ENCODE results near the gene CLK3. TPM values are rescaled to one million over a fixed set of nuclear protein-coding genes. Genes with fewer than 3 reads are reported as not detected.

CLK3 gene
- total and polyA plus RNA-seq, 10 of the 15 experiments (the other 5 are each of a cell fraction or from before 2014, with no cell fraction given): 3.3 to 169 (median 66.2) TPM

GRCh38 chr15:74608786-74609185, 6.8 kb upstream of the CLK3 start:
- ChIA-PET CTCF (no interaction called here), SMC1A (ENCODE audit: uncharacterized antibody, unreplicated experiment) (no interaction called here), RAD21 (ENCODE audit: unreplicated experiment) (interaction anchor here (1.3 kb wide), 1 partner anchor 22 kb away, joined by 4 read pairs; no protein-coding TSS in a partner anchor), POLR2A (no interaction called here)
- no peak for DNase-seq (ENCODE audit: low read depth, low spot score)
- H3K9me3 ChIP-seq (replicated peaks; ENCODE audit: control insufficient read depth, insufficient read depth, low read length): no peaks in the 10 kb centered on the region
- H3K27me3 ChIP-seq (replicated peaks in 1 of 2; ENCODE audit: control insufficient read depth in 2 of 2, insufficient read depth in 2 of 2, low read length in 1 of 2): no peaks in the 10 kb centered on the region; a peak in 1 of 4 replicates
- WGBS (ENCODE audit: insufficient coverage, insufficient replicate concordance, low lambda C conversion rate, missing lambda C conversion rate): 20% methylated on average over 3 of the region's 3 CpGs
- no TSS peak for BruUV-seq (replicated peaks)
- ATAC-seq: no peak
- H3K36me3 ChIP-seq (ENCODE audit: control insufficient read depth in 2 of 2, insufficient read depth in 2 of 2, low read length in 1 of 2): no peaks in the 10 kb centered on the region
- FAIRE-seq: no peak
- in situ Hi-C loops (cut with MboI): no loop called here
- no peak overlapping the region for H3K27ac ChIP-seq (ENCODE audit: control insufficient read depth, insufficient read depth)
- intact Hi-C loops (cut with micrococcal nuclease; ENCODE audit: unreplicated experiment): no loop called here
- peaks cover 1% of the 10 kb centered on the region; the same call in 1 of the 2 replicates for H3K4me1 ChIP-seq (ENCODE audit: control insufficient read depth, insufficient read depth, low read length)
- no peaks in the 10 kb centered on the region for H3K79me2 ChIP-seq (ENCODE audit: control insufficient read depth, insufficient read depth, low read length)
- H2AFZ ChIP-seq (ENCODE audit: control insufficient read depth, low read depth, low read length): no peak overlapping the region
- H3K4me3 ChIP-seq: no peak overlapping the region
- no peak overlapping the region for H3K9ac ChIP-seq (ENCODE audit: control insufficient read depth, insufficient read depth, low read length)
- no peak for TF ChIP-seq RAD51 (IDR thresholded peaks at IDR 0.05)
- TF ChIP-seq ZNF207 (IDR thresholded peaks at IDR 0.05; ENCODE audit: borderline replicate concordance): no peak
- no peak for TF ChIP-seq CBX5 (IDR thresholded peaks at IDR 0.05; ENCODE audit: low read depth)
- TF ChIP-seq SUZ12 (IDR thresholded peaks at IDR 0.05; ENCODE audit: unreplicated experiment): no peak
- TF ChIP-seq TCF3 (IDR thresholded peaks at IDR 0.05; ENCODE audit: borderline replicate concordance, insufficient read depth, low read depth, low read length): no peak
- TF ChIP-seq, protein P1, sequence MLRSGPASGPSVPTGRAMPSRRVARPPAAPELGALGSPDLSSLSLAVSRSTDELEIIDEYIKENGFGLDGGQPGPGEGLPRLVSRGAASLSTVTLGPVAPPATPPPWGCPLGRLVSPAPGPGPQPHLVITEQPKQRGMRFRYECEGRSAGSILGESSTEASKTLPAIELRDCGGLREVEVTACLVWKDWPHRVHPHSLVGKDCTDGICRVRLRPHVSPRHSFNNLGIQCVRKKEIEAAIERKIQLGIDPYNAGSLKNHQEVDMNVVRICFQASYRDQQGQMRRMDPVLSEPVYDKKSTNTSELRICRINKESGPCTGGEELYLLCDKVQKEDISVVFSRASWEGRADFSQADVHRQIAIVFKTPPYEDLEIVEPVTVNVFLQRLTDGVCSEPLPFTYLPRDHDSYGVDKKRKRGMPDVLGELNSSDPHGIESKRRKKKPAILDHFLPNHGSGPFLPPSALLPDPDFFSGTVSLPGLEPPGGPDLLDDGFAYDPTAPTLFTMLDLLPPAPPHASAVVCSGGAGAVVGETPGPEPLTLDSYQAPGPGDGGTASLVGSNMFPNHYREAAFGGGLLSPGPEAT (IDR thresholded peaks at IDR 0.05; ENCODE audit: low read depth): no peak
- TF ChIP-seq SREBF1 (IDR thresholded peaks at IDR 0.05; ENCODE audit: low read length): no peak
- no peak for TF ChIP-seq NR2F1 (conservative IDR thresholded peaks at IDR 0.05)
- TF ChIP-seq WRNIP1 (IDR thresholded peaks at IDR 0.05; ENCODE audit: borderline replicate concordance, low read depth, low read length): no peak
- no peak for TF ChIP-seq ZNF274 (IDR thresholded peaks at IDR 0.05; ENCODE audit: insufficient read depth, insufficient read length)
- H3K4me2 ChIP-seq (ENCODE audit: control insufficient read depth, insufficient read depth): no peak overlapping the region
- no peaks in the 10 kb centered on the region for H4K20me1 ChIP-seq (ENCODE audit: control insufficient read depth, insufficient read depth)
